CD4-positive, alpha-beta T cell treated with Interleukin-15 for 4 hours (primary cell): Measurements from ENCODE around the gene TXNL4A.
"Not testable (repeated sequence)": the region's sequence is repeated elsewhere in the genome, so short reads cannot be mapped to it uniquely, and the experiment has no call there.

ENCODE experiments used
- DNase-seq: peaks from one replicate; pipeline ENCODE4 v3.0.0-alpha.2; 2020; ENCODE audit warnings: low spot score

The TXNL4A gene

GRCh38 chr18:79988451-79989194 lies at the start of gene TXNL4A:
Gene TXNL4A, minus strand, starts transcription at chr18:79988563. Its CDS starts 171 bp downstream, at chr18:79988392.
- DNase-seq: peak; percentile 81

- no peak for DNase-seq
Observed at GRCh38 chr18:80037300-80037699, 48.9 kb upstream of the TXNL4A start.

- DNase-seq: no peak
Observed at GRCh38 chr18:80035997-80036396, 47.6 kb upstream of the TXNL4A start.

GRCh38 chr18:80034852-80035406 lies 46.6 kb upstream of the TXNL4A start:
- no peak for DNase-seq

- DNase-seq: peak; percentile 99
Observed at GRCh38 chr18:80034068-80034851, 45.9 kb upstream of the TXNL4A start, which contains the start of gene RBFA. Gene RBFA, plus strand, starts transcription at chr18:80034434. Its CDS starts 62 bp downstream, at chr18:80034496.

GRCh38 chr18:80033181-80034067 lies 45.1 kb upstream of the TXNL4A start:
- DNase-seq: no peak

GRCh38 chr18:80029690-80030089 lies 41.3 kb upstream of the TXNL4A start:
- DNase-seq: no peak

- DNase-seq: not testable (repeated sequence)
Observed at GRCh38 chr18:80027719-80028118, 39.4 kb upstream of the TXNL4A start.

GRCh38 chr18:80026363-80026762 lies 38.0 kb upstream of the TXNL4A start:
- no peak for DNase-seq

- DNase-seq: no peak
Observed at GRCh38 chr18:80023173-80023572, 34.8 kb upstream of the TXNL4A start.

- DNase-seq: no peak
Observed at GRCh38 chr18:80022613-80023012, 34.2 kb upstream of the TXNL4A start.

- no peak for DNase-seq
Observed at GRCh38 chr18:80012714-80013113, 24.4 kb upstream of the TXNL4A start.

- DNase-seq: not testable (repeated sequence)
Observed at GRCh38 chr18:80011496-80012137, 23.3 kb upstream of the TXNL4A start.

GRCh38 chr18:80010551-80010906 lies 22.2 kb upstream of the TXNL4A start:
- DNase-seq: no peak

- no peak for DNase-seq
Observed at GRCh38 chr18:80009661-80010550, 21.5 kb upstream of the TXNL4A start.

- DNase-seq: no peak
Observed at GRCh38 chr18:80006724-80007123, 18.4 kb upstream of the TXNL4A start.

GRCh38 chr18:80004600-80005342 lies 16.4 kb upstream of the TXNL4A start:
- no peak for DNase-seq

GRCh38 chr18:80002468-80002867 lies 14.1 kb upstream of the TXNL4A start:
- DNase-seq: no peak

GRCh38 chr18:80000877-80001276 lies 12.5 kb upstream of the TXNL4A start:
- no peak for DNase-seq

- not testable (repeated sequence) for DNase-seq
Observed at GRCh38 chr18:79999701-80000100, 11.3 kb upstream of the TXNL4A start.
